ENCODE measurements around the gene GPR55. TPM values are rescaled to one million over a fixed set of nuclear protein-coding genes. Genes with fewer than 3 reads are reported as not detected.

GPR55 gene
- polyA plus RNA-seq, 1 donor (not counting 4 experiments of a cell fraction or from before 2014, with no cell fraction given), result not detected

DNA sequence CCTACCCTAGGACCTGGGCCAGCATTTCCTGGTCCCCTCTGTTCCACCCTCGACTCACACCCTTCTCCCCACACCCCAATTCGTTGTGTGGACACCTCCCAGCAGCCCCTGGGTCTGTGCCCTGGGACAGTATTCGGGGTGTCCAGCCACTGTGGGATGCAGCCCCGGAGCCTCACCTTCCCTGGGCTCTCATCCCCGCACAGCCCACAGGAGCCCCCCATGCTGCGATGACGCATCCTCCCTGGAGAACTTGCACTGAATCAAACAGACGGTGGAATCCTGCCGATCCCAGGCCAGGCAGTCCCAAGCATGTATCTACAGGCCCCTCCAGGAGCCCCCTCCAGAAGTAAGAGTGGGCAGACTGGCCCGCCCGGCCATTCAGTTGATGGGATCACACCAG lies 50.6 kb downstream of the GPR55 start:
- Histone ChIP-seq H4K20me1 (ENCODE audit: control insufficient read depth, extremely low read depth, insufficient read depth, low read length) (no peaks in the 10 kb centered on the region), H3K36me3 (ENCODE audit: control insufficient read depth in 2 of 2, extremely low read depth in 1 of 2, insufficient read depth in 2 of 2, low read length in 2 of 2) (no peaks in the 10 kb centered on the region), H3K79me2 (ENCODE audit: control insufficient read depth, insufficient read depth, low read length) (no peaks in the 10 kb centered on the region), H3K9me1 (ENCODE audit: control insufficient read depth, extremely low read depth, insufficient read depth, low read length) (no peaks in the 10 kb centered on the region), H3K4me3 (ENCODE audit: control insufficient read depth in 2 of 3, extremely low read depth in 1 of 3, insufficient read depth in 2 of 3, low read depth in 1 of 3, low read length in 3 of 3) (no peak overlapping the region), H2AFZ (ENCODE audit: control insufficient read depth, low read length) (no peak overlapping the region), H3K9me3 (ENCODE audit: control insufficient read depth, low read depth, low read length) (no peaks in the 10 kb centered on the region), H3K27me3 (ENCODE audit: control insufficient read depth, extremely low read depth, insufficient read depth, low read length) (no peaks in the 10 kb centered on the region), H3K4me2 (ENCODE audit: control insufficient read depth, extremely low read depth, insufficient read depth, low read depth, low read length) (no peak overlapping the region), H3K9ac (ENCODE audit: control insufficient read depth, extremely low read depth, insufficient read depth, low read length) (no peak overlapping the region), H3K4me1 (ENCODE audit: control insufficient read depth, extremely low read depth, insufficient read depth, low read length) (no peaks in the 10 kb centered on the region), H3K27ac (ENCODE audit: control insufficient read depth, insufficient read depth, low read length) (no peak overlapping the region)
- no peak for FAIRE-seq
- TF ChIP-seq EZH2 (IDR thresholded peaks at IDR 0.05; ENCODE audit: low read length), result no peak
- TF ChIP-seq, protein P1, sequence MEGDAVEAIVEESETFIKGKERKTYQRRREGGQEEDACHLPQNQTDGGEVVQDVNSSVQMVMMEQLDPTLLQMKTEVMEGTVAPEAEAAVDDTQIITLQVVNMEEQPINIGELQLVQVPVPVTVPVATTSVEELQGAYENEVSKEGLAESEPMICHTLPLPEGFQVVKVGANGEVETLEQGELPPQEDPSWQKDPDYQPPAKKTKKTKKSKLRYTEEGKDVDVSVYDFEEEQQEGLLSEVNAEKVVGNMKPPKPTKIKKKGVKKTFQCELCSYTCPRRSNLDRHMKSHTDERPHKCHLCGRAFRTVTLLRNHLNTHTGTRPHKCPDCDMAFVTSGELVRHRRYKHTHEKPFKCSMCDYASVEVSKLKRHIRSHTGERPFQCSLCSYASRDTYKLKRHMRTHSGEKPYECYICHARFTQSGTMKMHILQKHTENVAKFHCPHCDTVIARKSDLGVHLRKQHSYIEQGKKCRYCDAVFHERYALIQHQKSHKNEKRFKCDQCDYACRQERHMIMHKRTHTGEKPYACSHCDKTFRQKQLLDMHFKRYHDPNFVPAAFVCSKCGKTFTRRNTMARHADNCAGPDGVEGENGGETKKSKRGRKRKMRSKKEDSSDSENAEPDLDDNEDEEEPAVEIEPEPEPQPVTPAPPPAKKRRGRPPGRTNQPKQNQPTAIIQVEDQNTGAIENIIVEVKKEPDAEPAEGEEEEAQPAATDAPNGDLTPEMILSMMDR (optimal IDR thresholded peaks at IDR 0.05 in 1 of 3, IDR thresholded peaks at IDR 0.05 in 1 of 3, conservative IDR thresholded peaks at IDR 0.05 in 1 of 3; ENCODE audit: extremely low read depth in 1 of 3, insufficient read depth in 2 of 3, low read length in 3 of 3), result no peak
- dilution Hi-C loops (cut with MboI; ENCODE audit: extremely low pct_ligation_motif_present, low sequenced_read_pairs), result no loop called here
- DNase-seq (ENCODE audit: low read depth, low spot score), result no peak

DNA sequence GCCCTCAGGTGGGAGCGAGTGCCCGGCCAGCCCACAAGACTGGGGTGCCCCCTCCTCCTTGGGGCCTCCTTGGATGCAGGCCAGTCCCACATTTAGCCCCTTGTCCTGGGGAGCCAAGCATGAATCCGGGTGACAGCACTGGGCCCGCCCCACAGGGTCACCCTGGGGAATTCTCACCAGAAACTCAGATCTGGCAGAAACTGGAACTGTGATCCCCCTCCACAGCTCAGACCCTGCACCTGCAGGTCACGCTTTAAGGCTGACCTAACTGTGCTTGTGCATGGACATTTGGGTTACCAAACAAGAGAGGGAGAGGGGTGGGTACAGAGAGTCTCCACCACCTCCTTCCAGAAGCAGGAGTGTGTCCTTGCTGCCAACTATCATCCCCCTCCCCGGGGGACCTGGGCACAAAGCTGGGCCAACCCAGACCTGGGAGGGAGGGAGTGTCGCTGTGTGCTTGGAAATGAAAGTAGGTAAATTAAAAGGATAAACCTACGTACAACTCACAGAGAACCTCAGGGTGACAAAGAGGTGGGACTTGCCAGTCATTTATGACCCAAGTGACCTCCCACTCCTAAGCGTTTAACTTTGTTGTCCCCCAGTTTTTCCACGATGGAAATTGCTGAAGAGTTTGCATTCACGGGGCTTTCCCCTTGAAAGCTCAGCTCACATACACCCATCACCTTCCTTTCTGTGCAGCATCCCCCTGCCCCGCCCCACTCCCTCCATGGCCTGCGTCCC lies 51.2 kb downstream of the GPR55 start:
- Histone ChIP-seq H3K9me1 (ENCODE audit: control insufficient read depth, extremely low read depth, insufficient read depth, low read length) (no peaks in the 10 kb centered on the region), H3K4me2 (ENCODE audit: control insufficient read depth, extremely low read depth, insufficient read depth, low read depth, low read length) (no peak overlapping the region), H2AFZ (ENCODE audit: control insufficient read depth, low read length) (no peak overlapping the region), H3K9me3 (ENCODE audit: control insufficient read depth, low read depth, low read length) (no peaks in the 10 kb centered on the region), H4K20me1 (ENCODE audit: control insufficient read depth, extremely low read depth, insufficient read depth, low read length) (no peaks in the 10 kb centered on the region), H3K79me2 (ENCODE audit: control insufficient read depth, insufficient read depth, low read length) (no peaks in the 10 kb centered on the region), H3K27me3 (ENCODE audit: control insufficient read depth, extremely low read depth, insufficient read depth, low read length) (no peaks in the 10 kb centered on the region), H3K36me3 (ENCODE audit: control insufficient read depth in 2 of 2, extremely low read depth in 1 of 2, insufficient read depth in 2 of 2, low read length in 2 of 2) (no peaks in the 10 kb centered on the region), H3K9ac (ENCODE audit: control insufficient read depth, extremely low read depth, insufficient read depth, low read length) (no peak overlapping the region), H3K27ac (ENCODE audit: control insufficient read depth, insufficient read depth, low read length) (no peak overlapping the region), H3K4me3 (ENCODE audit: control insufficient read depth in 2 of 3, extremely low read depth in 1 of 3, insufficient read depth in 2 of 3, low read depth in 1 of 3, low read length in 3 of 3) (no peak overlapping the region), H3K4me1 (ENCODE audit: control insufficient read depth, extremely low read depth, insufficient read depth, low read length) (no peaks in the 10 kb centered on the region)
- no peak for TF ChIP-seq EZH2 (IDR thresholded peaks at IDR 0.05; ENCODE audit: low read length)
- TF ChIP-seq, protein P1 (optimal IDR thresholded peaks at IDR 0.05 in 1 of 3, IDR thresholded peaks at IDR 0.05 in 1 of 3, conservative IDR thresholded peaks at IDR 0.05 in 1 of 3; ENCODE audit: extremely low read depth in 1 of 3, insufficient read depth in 2 of 3, low read length in 3 of 3), result no peak
- DNase-seq (ENCODE audit: low read depth, low spot score) (no peak), FAIRE-seq (no peak)
- dilution Hi-C loops (cut with MboI; ENCODE audit: extremely low pct_ligation_motif_present, low sequenced_read_pairs), result no loop called here
